NT2/D1 (cell line): ENCODE data around the gene TGM6.

Experiments
- DNase-seq: peaks from one replicate; pipeline ENCODE4 v3.0.0-alpha.2; 2011; ENCODE audit warnings: low read depth, low spot score
- H3K27me3 ChIP-seq: 2 replicates; pipeline ENCODE4 v1.6.0; 2011; ENCODE audit warnings: mild to moderate bottlenecking; ENCODE audit not compliant: insufficient read length, insufficient read depth
- H3K36me3 ChIP-seq: 2 replicates; pipeline ENCODE4 v1.6.1; 2011; ENCODE audit warnings: mild to moderate bottlenecking, low read length, mixed read lengths; ENCODE audit not compliant: insufficient read depth, insufficient read length
- H3K4me1 ChIP-seq: 2 replicates; pipeline ENCODE4 v1.5.1; 2011; ENCODE audit not compliant: insufficient read depth, insufficient read length
- H3K4me3 ChIP-seq: 2 replicates; pipeline ENCODE4 v1.5.1; 2011; ENCODE audit warnings: low read depth; ENCODE audit not compliant: insufficient read length
- H3K9ac ChIP-seq: 2 replicates; pipeline ENCODE4 v1.6.0; 2011; ENCODE audit warnings: low read depth; ENCODE audit not compliant: insufficient read length
- H3K9me3 ChIP-seq: 2 replicates; pipeline ENCODE4 v1.5.1; 2011; ENCODE audit warnings: mild to moderate bottlenecking, low read length; ENCODE audit not compliant: insufficient read depth
- SUZ12 ChIP-seq: IDR thresholded peaks from 2 replicates; pipeline ENCODE4 v1.6.1; 2011; ENCODE audit not compliant: insufficient read length, insufficient read depth; ENCODE audit errors: extremely low read depth
- YY1 ChIP-seq: IDR thresholded peaks from 2 replicates; pipeline ENCODE4 v1.6.1; 2011; ENCODE audit not compliant: insufficient read length, insufficient read depth
- ZNF274 ChIP-seq: IDR thresholded peaks from 2 replicates; pipeline ENCODE4 v1.6.1; 2011; ENCODE audit warnings: mild to moderate bottlenecking, low read depth, low read length

The TGM6 gene

GRCh38 chr20:2380601-2381000, at the start of gene TGM6:
TGM6 (plus strand) TSS chr20:2380901; CDS start chr20:2380969, 68 bp downstream.
- no peaks in the 10 kb centered on the region for H3K36me3 ChIP-seq
- peak within 1 kb of the TSS; percentile 32 for H3K9ac ChIP-seq
- no peaks in the 10 kb centered on the region for H3K27me3 ChIP-seq
- no peak for DNase-seq
- TF ChIP-seq ZNF274 (no peak), SUZ12 (no peak), YY1 (no peak)
- H3K4me3 ChIP-seq: no peak within 1 kb of the TSS
- H3K4me1 ChIP-seq: peaks cover 6% of the 10 kb centered on the region
- H3K9me3 ChIP-seq: no peaks in the 10 kb centered on the region

- Histone ChIP-seq H3K9me3 (no peaks in the 10 kb centered on the region), H3K4me1 (peaks cover 3% of the 10 kb centered on the region), H3K27me3 (no peaks in the 10 kb centered on the region), H3K36me3 (no peaks in the 10 kb centered on the region), H3K4me3 (no peak overlapping the region), H3K9ac (no peak overlapping the region)
- TF ChIP-seq ZNF274: no peak
- TF ChIP-seq YY1: no peak
- no peak for TF ChIP-seq SUZ12
- DNase-seq: no peak
These were observed 49.6 kb upstream of the TGM6 start for GRCh38 chr20:2331106-2331505.

GRCh38 chr20:2331901-2332565, 48.7 kb upstream of the TGM6 start:
- no peak for TF ChIP-seq ZNF274
- no peak for TF ChIP-seq SUZ12
- no peak for TF ChIP-seq YY1
- no peak overlapping the region for H3K9ac ChIP-seq
- no peak for DNase-seq
- no peak overlapping the region for H3K4me3 ChIP-seq
- H3K9me3 ChIP-seq: no peaks in the 10 kb centered on the region
- H3K27me3 ChIP-seq: no peaks in the 10 kb centered on the region
- H3K4me1 ChIP-seq: peaks cover 3% of the 10 kb centered on the region
- no peaks in the 10 kb centered on the region for H3K36me3 ChIP-seq

GRCh38 chr20:2332711-2333110, 48.0 kb upstream of the TGM6 start:
- no peak for DNase-seq
- H3K9ac ChIP-seq: no peak overlapping the region
- H3K4me3 ChIP-seq: no peak overlapping the region
- H3K36me3 ChIP-seq: no peaks in the 10 kb centered on the region
- no peak for TF ChIP-seq YY1
- H3K4me1 ChIP-seq: peaks cover 3% of the 10 kb centered on the region
- no peaks in the 10 kb centered on the region for H3K27me3 ChIP-seq
- no peaks in the 10 kb centered on the region for H3K9me3 ChIP-seq

- TF ChIP-seq SUZ12: no peak
- TF ChIP-seq YY1: no peak
- no peak for TF ChIP-seq ZNF274
- H3K36me3 ChIP-seq: no peaks in the 10 kb centered on the region
- H3K27me3 ChIP-seq: no peaks in the 10 kb centered on the region
- H3K9me3 ChIP-seq: no peaks in the 10 kb centered on the region
- no peaks in the 10 kb centered on the region for H3K4me1 ChIP-seq
- no peak overlapping the region for H3K4me3 ChIP-seq
- H3K9ac ChIP-seq: no peak overlapping the region
- DNase-seq: no peak
These were observed 46.9 kb upstream of the TGM6 start for GRCh38 chr20:2333821-2334220.

GRCh38 chr20:2335096-2335870, 45.4 kb upstream of the TGM6 start:
- no peak for TF ChIP-seq ZNF274
- TF ChIP-seq SUZ12: no peak
- no peak for TF ChIP-seq YY1
- no peak overlapping the region for H3K9ac ChIP-seq
- H3K9me3 ChIP-seq: no peaks in the 10 kb centered on the region
- DNase-seq: no peak
- H3K36me3 ChIP-seq: no peaks in the 10 kb centered on the region
- H3K4me1 ChIP-seq: no peaks in the 10 kb centered on the region
- no peaks in the 10 kb centered on the region for H3K27me3 ChIP-seq
- no peak overlapping the region for H3K4me3 ChIP-seq

- Histone ChIP-seq H3K36me3 (no peaks in the 10 kb centered on the region), H3K4me1 (no peaks in the 10 kb centered on the region), H3K9ac (no peak overlapping the region), H3K4me3 (no peak overlapping the region), H3K27me3 (no peaks in the 10 kb centered on the region), H3K9me3 (no peaks in the 10 kb centered on the region)
- TF ChIP-seq YY1: no peak
- TF ChIP-seq SUZ12: no peak
- no peak for DNase-seq
These were observed 44.2 kb upstream of the TGM6 start for GRCh38 chr20:2336471-2336870.
